ENCODE results near the gene MSI2.

- TF ChIP-seq EZH2phosphoT487 (IDR thresholded peaks at IDR 0.05; ENCODE audit: borderline replicate concordance, low read length) (no peak), CTCF (IDR thresholded peaks at IDR 0.05; ENCODE audit: low read depth, low read length, poor library complexity, severe bottlenecking) (no peak)
Observed at GRCh38 chr17:57630736-57631135, 374.4 kb downstream of the MSI2 start.

Measured in DOHH2 (cell line).